Measurements from ENCODE around the gene DOCK1.

Gene DOCK1

DNA sequence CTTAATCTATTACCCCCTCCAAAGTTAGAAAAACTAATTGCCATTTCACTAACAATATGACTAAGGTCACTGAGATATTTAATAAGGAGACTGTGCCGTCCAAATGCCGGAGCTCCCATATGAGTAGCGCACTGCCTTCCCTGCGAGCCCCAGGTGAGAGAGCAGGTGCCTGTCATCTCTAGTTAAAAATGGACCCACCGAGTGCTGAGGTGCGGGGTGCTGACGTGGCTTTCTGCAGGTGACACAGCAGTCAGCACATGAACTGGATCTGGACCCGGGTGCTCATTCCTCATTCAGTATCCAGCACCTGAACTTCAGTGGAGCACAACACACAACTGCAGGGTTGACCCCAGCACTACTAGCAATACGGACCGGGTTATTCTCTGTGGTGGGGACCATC is 505.8 kb downstream of the DOCK1 start:
- no peak overlapping the region for H3K4me3 ChIP-seq (ENCODE audit: low read length)
- H3K56ac ChIP-seq (ENCODE audit: low read length): no peak overlapping the region
- H3K9ac ChIP-seq (ENCODE audit: low read length): no peak overlapping the region
- no peaks in the 10 kb centered on the region for H3K36me3 ChIP-seq (ENCODE audit: control insufficient read depth, insufficient read depth, low read length)
- no peak overlapping the region for H2BK120ac ChIP-seq (ENCODE audit: low read depth, low read length)
- H3K27me3 ChIP-seq (ENCODE audit: insufficient read depth, low read length, poor library complexity): no peaks in the 10 kb centered on the region
- no peak overlapping the region for H3K23ac ChIP-seq (ENCODE audit: low read length)
- no peak overlapping the region for H3K4me2 ChIP-seq (ENCODE audit: low read length)
- DNase-seq: no peak
- no peaks in the 10 kb centered on the region for H3K79me2 ChIP-seq (ENCODE audit: control insufficient read depth, insufficient read depth, low read length)
- no peak overlapping the region for H3K27ac ChIP-seq (ENCODE audit: low read depth, low read length)
- no peak overlapping the region for H3K18ac ChIP-seq (ENCODE audit: low read length)
- H4K5ac ChIP-seq (ENCODE audit: low read length): no peak overlapping the region
- no peak overlapping the region for H3K4ac ChIP-seq (ENCODE audit: low read depth, low read length)
- no peak overlapping the region for H2BK5ac ChIP-seq (ENCODE audit: low read length)
- no peak overlapping the region for H2BK15ac ChIP-seq (replicated peaks; ENCODE audit: low read depth)
- no peaks in the 10 kb centered on the region for H3K4me1 ChIP-seq (ENCODE audit: control insufficient read depth, low read depth, low read length)
- no peak overlapping the region for H4K8ac ChIP-seq (ENCODE audit: low read depth, low read length)
- WGBS (ENCODE audit: extremely low coverage, insufficient coverage, low lambda C conversion rate): no CpG with 5 or more reads among the region's 10 CpGs
- no peak overlapping the region for H2AK5ac ChIP-seq (ENCODE audit: low read length)
- no peaks in the 10 kb centered on the region for H3K79me1 ChIP-seq (ENCODE audit: low read length)

DNA sequence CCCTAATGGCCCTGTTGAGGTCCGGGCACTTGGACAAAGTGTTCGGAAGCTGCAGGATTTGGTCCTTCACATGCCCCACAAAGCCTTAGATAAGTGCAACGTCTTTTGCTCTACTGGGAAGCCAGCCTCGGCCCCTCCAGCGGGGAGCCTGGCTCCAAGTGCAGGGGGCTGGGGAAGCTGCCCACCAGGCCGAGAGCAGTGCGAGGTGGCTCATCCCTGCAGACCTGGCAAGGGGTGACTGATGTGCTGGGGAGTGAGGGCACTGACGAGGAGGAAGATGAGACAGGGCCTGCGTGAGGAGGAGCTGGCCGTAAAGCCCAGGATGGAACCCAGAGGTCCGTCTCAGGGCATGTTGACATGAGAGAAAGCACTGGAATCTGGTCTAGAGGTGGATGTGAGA is 508.1 kb downstream of the DOCK1 start:
- Histone ChIP-seq H3K79me1 (ENCODE audit: low read length) (no peaks in the 10 kb centered on the region), H4K5ac (ENCODE audit: low read length) (no peak overlapping the region), H2BK120ac (ENCODE audit: low read depth, low read length) (no peak overlapping the region), H2BK5ac (ENCODE audit: low read length) (no peak overlapping the region), H3K4me3 (ENCODE audit: low read length) (no peak overlapping the region), H3K79me2 (ENCODE audit: control insufficient read depth, insufficient read depth, low read length) (no peaks in the 10 kb centered on the region), H3K9ac (ENCODE audit: low read length) (no peak overlapping the region), H2AK5ac (ENCODE audit: low read length) (no peak overlapping the region), H3K4ac (ENCODE audit: low read depth, low read length) (no peak overlapping the region), H3K18ac (ENCODE audit: low read length) (no peak overlapping the region), H3K4me2 (ENCODE audit: low read length) (no peak overlapping the region), H3K4me1 (ENCODE audit: control insufficient read depth, low read depth, low read length) (no peaks in the 10 kb centered on the region), H3K36me3 (ENCODE audit: control insufficient read depth, insufficient read depth, low read length) (no peaks in the 10 kb centered on the region), H2BK15ac (replicated peaks; ENCODE audit: low read depth) (no peak overlapping the region), H4K8ac (ENCODE audit: low read depth, low read length) (no peak overlapping the region), H3K27me3 (ENCODE audit: insufficient read depth, low read length, poor library complexity) (no peaks in the 10 kb centered on the region), H3K27ac (ENCODE audit: low read depth, low read length) (no peak overlapping the region), H3K56ac (ENCODE audit: low read length) (no peak overlapping the region), H3K23ac (ENCODE audit: low read length) (no peak overlapping the region)
- DNase-seq: no peak
- no CpG with 5 or more reads among the region's 11 CpGs for WGBS (ENCODE audit: extremely low coverage, insufficient coverage, low lambda C conversion rate)

DNA sequence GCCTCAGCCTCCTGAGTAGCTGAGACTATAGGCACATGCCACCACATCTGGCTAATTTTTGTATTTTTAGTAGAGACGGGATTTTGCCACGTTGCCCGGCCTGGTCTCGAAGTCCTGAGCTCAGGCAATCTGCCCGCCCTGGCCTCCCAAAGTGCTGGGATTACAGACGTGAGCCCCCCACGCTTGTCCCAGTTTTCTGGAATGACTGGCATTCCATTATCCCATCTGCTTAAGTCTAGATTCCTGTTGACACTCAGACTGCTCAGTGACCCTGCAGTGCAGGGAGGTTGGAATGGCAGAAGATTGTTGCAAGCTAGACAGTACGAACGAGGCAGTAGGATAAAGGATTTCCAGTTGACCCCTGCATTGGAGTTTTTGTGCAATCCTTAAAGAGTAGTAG is 508.8 kb downstream of the DOCK1 start:
- no peaks in the 10 kb centered on the region for H3K79me2 ChIP-seq (ENCODE audit: control insufficient read depth, insufficient read depth, low read length)
- H3K27me3 ChIP-seq (ENCODE audit: insufficient read depth, low read length, poor library complexity): no peaks in the 10 kb centered on the region
- WGBS (ENCODE audit: extremely low coverage, insufficient coverage, low lambda C conversion rate): no CpG with 5 or more reads among the region's 9 CpGs
- no peak overlapping the region for H3K4me2 ChIP-seq (ENCODE audit: low read length)
- H2BK120ac ChIP-seq (ENCODE audit: low read depth, low read length): no peak overlapping the region
- no peak overlapping the region for H3K56ac ChIP-seq (ENCODE audit: low read length)
- no peak overlapping the region for H3K9ac ChIP-seq (ENCODE audit: low read length)
- H3K4me1 ChIP-seq (ENCODE audit: control insufficient read depth, low read depth, low read length): no peaks in the 10 kb centered on the region
- H4K5ac ChIP-seq (ENCODE audit: low read length): no peak overlapping the region
- H3K4ac ChIP-seq (ENCODE audit: low read depth, low read length): no peak overlapping the region
- H3K23ac ChIP-seq (ENCODE audit: low read length): no peak overlapping the region
- no peak overlapping the region for H2AK5ac ChIP-seq (ENCODE audit: low read length)
- DNase-seq: peak; percentile 32
- no peaks in the 10 kb centered on the region for H3K79me1 ChIP-seq (ENCODE audit: low read length)
- H3K18ac ChIP-seq (ENCODE audit: low read length): no peak overlapping the region
- H3K4me3 ChIP-seq (ENCODE audit: low read length): no peak overlapping the region
- no peak overlapping the region for H2BK5ac ChIP-seq (ENCODE audit: low read length)
- H2BK15ac ChIP-seq (replicated peaks; ENCODE audit: low read depth): no peak overlapping the region
- no peaks in the 10 kb centered on the region for H3K36me3 ChIP-seq (ENCODE audit: control insufficient read depth, insufficient read depth, low read length)
- no peak overlapping the region for H4K8ac ChIP-seq (ENCODE audit: low read depth, low read length)
- no peak overlapping the region for H3K27ac ChIP-seq (ENCODE audit: low read depth, low read length)

DNA sequence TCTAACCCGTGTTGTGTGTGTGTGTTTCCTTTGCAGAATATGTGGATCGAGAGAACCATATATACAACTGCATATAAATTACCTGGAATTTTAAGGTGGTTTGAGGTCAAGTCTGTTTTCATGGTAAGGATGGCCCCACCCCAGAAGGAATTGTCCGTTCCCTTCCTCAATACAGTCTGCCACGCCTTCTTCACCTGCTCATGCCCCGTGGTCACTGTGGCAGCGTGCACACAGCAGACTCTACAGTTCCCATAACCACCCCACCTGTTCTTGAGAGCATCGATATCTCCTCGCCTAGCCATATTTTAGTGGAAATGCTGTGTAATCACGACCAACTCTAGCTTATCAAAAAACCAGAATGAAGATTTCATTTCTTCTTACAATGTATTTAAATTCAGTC is 509.9 kb downstream of the DOCK1 start:
- no peak overlapping the region for H4K5ac ChIP-seq (ENCODE audit: low read length)
- H3K4ac ChIP-seq (ENCODE audit: low read depth, low read length): no peak overlapping the region
- no peak for DNase-seq
- H3K79me1 ChIP-seq (ENCODE audit: low read length): no peaks in the 10 kb centered on the region
- no peak overlapping the region for H3K23ac ChIP-seq (ENCODE audit: low read length)
- H2BK120ac ChIP-seq (ENCODE audit: low read depth, low read length): no peak overlapping the region
- no peaks in the 10 kb centered on the region for H3K79me2 ChIP-seq (ENCODE audit: control insufficient read depth, insufficient read depth, low read length)
- no peaks in the 10 kb centered on the region for H3K27me3 ChIP-seq (ENCODE audit: insufficient read depth, low read length, poor library complexity)
- H3K18ac ChIP-seq (ENCODE audit: low read length): no peak overlapping the region
- no peak overlapping the region for H2BK5ac ChIP-seq (ENCODE audit: low read length)
- H3K4me3 ChIP-seq (ENCODE audit: low read length): no peak overlapping the region
- H3K9ac ChIP-seq (ENCODE audit: low read length): no peak overlapping the region
- no peak overlapping the region for H3K27ac ChIP-seq (ENCODE audit: low read depth, low read length)
- no peaks in the 10 kb centered on the region for H3K4me1 ChIP-seq (ENCODE audit: control insufficient read depth, low read depth, low read length)
- no peak overlapping the region for H2BK15ac ChIP-seq (replicated peaks; ENCODE audit: low read depth)
- no peak overlapping the region for H4K8ac ChIP-seq (ENCODE audit: low read depth, low read length)
- H2AK5ac ChIP-seq (ENCODE audit: low read length): no peak overlapping the region
- no peak overlapping the region for H3K56ac ChIP-seq (ENCODE audit: low read length)
- no CpG with 5 or more reads among the region's 9 CpGs for WGBS (ENCODE audit: extremely low coverage, insufficient coverage, low lambda C conversion rate)
- H3K36me3 ChIP-seq (ENCODE audit: control insufficient read depth, insufficient read depth, low read length): no peaks in the 10 kb centered on the region
- no peak overlapping the region for H3K4me2 ChIP-seq (ENCODE audit: low read length)

DNA sequence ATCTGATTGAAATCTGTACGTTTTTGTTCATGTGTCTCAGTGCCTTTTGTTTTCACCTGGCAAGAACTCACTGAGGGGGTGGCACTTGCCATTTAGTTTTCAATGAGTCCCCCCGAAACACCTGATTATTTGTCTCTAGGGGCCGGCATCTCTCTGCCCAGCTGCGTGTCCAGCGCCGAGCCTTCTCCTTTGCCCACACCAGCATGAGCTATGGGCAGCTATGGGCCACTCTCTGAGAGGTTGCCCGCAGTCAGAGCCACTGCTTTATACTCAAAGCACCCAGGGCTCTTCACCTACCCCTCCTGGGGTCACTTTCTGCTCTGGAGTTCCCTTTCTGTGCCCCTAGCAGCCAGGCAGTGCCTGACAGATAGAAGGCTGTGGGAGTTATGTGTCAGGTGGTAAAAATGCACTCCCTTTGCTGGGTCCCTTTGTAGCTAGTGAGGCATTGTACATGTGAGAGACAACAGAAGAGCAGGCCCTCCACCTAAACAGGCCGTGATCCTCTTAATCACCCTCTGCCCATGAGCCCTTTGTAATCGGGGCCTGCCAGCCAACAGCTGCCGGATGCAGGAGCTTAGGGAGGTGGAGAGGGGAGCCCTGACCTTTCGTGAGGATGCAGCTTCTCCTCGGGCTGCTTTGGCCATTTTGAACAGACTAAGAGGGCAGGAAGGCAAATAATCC is 510.8 kb downstream of the DOCK1 start:
- Histone ChIP-seq H2BK15ac (replicated peaks; ENCODE audit: low read depth) (no peak overlapping the region), H2AK5ac (ENCODE audit: low read length) (no peak overlapping the region), H3K9ac (ENCODE audit: low read length) (no peak overlapping the region), H3K4ac (ENCODE audit: low read depth, low read length) (no peak overlapping the region), H4K5ac (ENCODE audit: low read length) (no peak overlapping the region), H3K18ac (ENCODE audit: low read length) (no peak overlapping the region), H2BK5ac (ENCODE audit: low read length) (no peak overlapping the region), H3K4me2 (ENCODE audit: low read length) (no peak overlapping the region), H4K8ac (ENCODE audit: low read depth, low read length) (no peak overlapping the region), H3K79me1 (ENCODE audit: low read length) (no peaks in the 10 kb centered on the region), H3K79me2 (ENCODE audit: control insufficient read depth, insufficient read depth, low read length) (no peaks in the 10 kb centered on the region), H3K36me3 (ENCODE audit: control insufficient read depth, insufficient read depth, low read length) (no peaks in the 10 kb centered on the region), H2BK120ac (ENCODE audit: low read depth, low read length) (no peak overlapping the region), H3K27me3 (ENCODE audit: insufficient read depth, low read length, poor library complexity) (no peaks in the 10 kb centered on the region), H3K23ac (ENCODE audit: low read length) (no peak overlapping the region), H3K4me3 (ENCODE audit: low read length) (no peak overlapping the region), H3K27ac (ENCODE audit: low read depth, low read length) (no peak overlapping the region), H3K56ac (ENCODE audit: low read length) (no peak overlapping the region), H3K4me1 (ENCODE audit: control insufficient read depth, low read depth, low read length) (no peaks in the 10 kb centered on the region)
- no peak for DNase-seq
- WGBS (ENCODE audit: extremely low coverage, insufficient coverage, low lambda C conversion rate): no CpG with 5 or more reads among the region's 12 CpGs

DNA sequence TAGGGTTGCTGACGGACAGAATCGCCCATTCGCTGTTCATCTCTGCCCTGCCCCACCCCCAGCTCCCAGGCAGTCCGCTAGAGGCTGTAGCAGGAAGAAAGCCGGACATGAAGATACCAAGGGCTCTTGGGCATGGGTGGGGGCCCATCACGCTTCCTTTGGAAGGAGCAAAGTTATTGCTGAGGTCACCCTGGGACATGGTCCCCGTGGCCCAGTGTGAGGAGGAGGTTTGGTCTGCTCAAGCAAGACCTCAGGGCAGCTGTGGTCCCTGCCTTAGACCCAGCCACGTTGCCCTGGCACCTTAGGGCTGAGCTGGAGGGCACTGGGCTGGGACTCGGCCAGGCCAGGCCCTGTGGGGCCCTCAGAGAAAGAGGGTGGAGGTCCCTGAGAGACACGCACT is 511.8 kb downstream of the DOCK1 start:
- Histone ChIP-seq H2BK5ac (ENCODE audit: low read length) (no peak overlapping the region), H3K4me3 (ENCODE audit: low read length) (no peak overlapping the region), H2BK120ac (ENCODE audit: low read depth, low read length) (no peak overlapping the region), H3K27me3 (ENCODE audit: insufficient read depth, low read length, poor library complexity) (no peaks in the 10 kb centered on the region), H3K79me2 (ENCODE audit: control insufficient read depth, insufficient read depth, low read length) (no peaks in the 10 kb centered on the region), H3K27ac (ENCODE audit: low read depth, low read length) (no peak overlapping the region), H3K23ac (ENCODE audit: low read length) (no peak overlapping the region), H3K36me3 (ENCODE audit: control insufficient read depth, insufficient read depth, low read length) (no peaks in the 10 kb centered on the region), H3K79me1 (ENCODE audit: low read length) (no peaks in the 10 kb centered on the region), H4K8ac (ENCODE audit: low read depth, low read length) (no peak overlapping the region), H3K4me1 (ENCODE audit: control insufficient read depth, low read depth, low read length) (no peaks in the 10 kb centered on the region), H4K5ac (ENCODE audit: low read length) (no peak overlapping the region), H2AK5ac (ENCODE audit: low read length) (no peak overlapping the region), H3K4ac (ENCODE audit: low read depth, low read length) (no peak overlapping the region), H3K18ac (ENCODE audit: low read length) (no peak overlapping the region), H3K9ac (ENCODE audit: low read length) (no peak overlapping the region), H3K4me2 (ENCODE audit: low read length) (no peak overlapping the region), H2BK15ac (replicated peaks; ENCODE audit: low read depth) (no peak overlapping the region), H3K56ac (ENCODE audit: low read length) (no peak overlapping the region)
- no peak for DNase-seq
- WGBS (ENCODE audit: extremely low coverage, insufficient coverage, low lambda C conversion rate): no CpG with 5 or more reads among the region's 10 CpGs

All from mesendoderm (in vitro differentiated cells).